GM20000 (cell line): ENCODE results near the gene PSAP.

Source experiments
- DNase-seq: peaks from one replicate; pipeline ENCODE4 v3.0.0; 2012; ENCODE audit warnings: low spot score
- CTCF ChIP-seq: IDR thresholded peaks from 2 replicates; pipeline ENCODE4 v1.5.1; 2012; ENCODE audit warnings: mild to moderate bottlenecking, control low read depth; ENCODE audit errors: extremely low read depth, missing control alignments

Gene PSAP

GRCh38 chr10:71833451-71834342 is 17.4 kb downstream of the PSAP start:
- no peak for DNase-seq
- TF ChIP-seq CTCF: no peak

GRCh38 chr10:71832967-71833366 is 18.1 kb downstream of the PSAP start:
- no peak for TF ChIP-seq CTCF
- peak; percentile 68 for DNase-seq

- DNase-seq: no peak
- no peak for TF ChIP-seq CTCF
Observed at GRCh38 chr10:71831646-71832552, 19.2 kb downstream of the PSAP start.

GRCh38 chr10:71830726-71831125 is 20.3 kb downstream of the PSAP start:
- no peak for TF ChIP-seq CTCF

GRCh38 chr10:71829896-71830295 is 21.2 kb downstream of the PSAP start:
- TF ChIP-seq CTCF: no peak
- no peak for DNase-seq

More at GRCh38 chr10:71830726-71831125, 20.3 kb downstream of the PSAP start:
- DNase-seq: no peak

- DNase-seq: no peak
- no peak for TF ChIP-seq CTCF
Observed at GRCh38 chr10:71829171-71829570, 21.9 kb downstream of the PSAP start.

- no peak for TF ChIP-seq CTCF
- DNase-seq: no peak
Observed at GRCh38 chr10:71828702-71829101, 22.3 kb downstream of the PSAP start.
